GM19193 (cell line): ENCODE measurements around the gene NFASC.

ENCODE experiments used
- POLR2A ChIP-seq: IDR thresholded peaks from 4 replicates; pipeline ENCODE4 v1.6.1; 2011; ENCODE audit not compliant: insufficient read depth, insufficient read length; ENCODE audit errors: extremely low read depth

Gene NFASC

DNA sequence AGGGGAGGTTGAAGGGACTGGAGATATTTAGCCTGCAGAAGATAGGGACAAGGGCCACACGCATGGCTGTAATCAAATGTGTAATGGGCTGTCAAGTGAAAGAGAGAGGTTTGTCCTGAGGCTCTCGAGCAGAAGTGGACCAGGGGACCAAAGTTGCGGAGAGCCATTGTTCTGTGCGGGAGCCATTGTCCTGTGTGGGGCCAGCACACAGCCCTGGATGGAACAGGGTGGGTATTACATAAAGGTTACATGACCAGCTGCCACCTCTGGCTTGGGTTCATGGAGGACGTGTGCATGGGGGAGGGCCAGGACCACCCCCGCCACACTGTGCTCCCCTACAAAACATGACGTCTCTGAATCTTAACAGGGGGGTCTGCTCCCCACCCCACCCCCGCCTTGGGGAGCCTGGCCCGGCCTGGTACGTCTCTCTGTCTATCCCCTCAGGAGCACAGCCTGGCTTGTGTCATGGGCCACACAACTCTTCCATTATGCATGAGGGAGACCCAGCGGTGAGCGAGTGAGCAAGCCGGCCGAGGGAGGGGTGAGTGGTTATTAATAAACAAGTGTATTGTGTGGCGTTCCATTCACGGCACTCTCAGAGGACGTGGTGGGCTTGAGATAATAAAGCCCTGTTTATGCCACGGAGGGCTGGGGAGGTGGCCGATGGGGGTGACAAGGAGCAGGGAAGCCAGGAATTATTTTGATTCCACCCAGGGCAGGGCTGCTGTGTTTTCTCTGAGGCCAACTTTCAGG lies at the start of gene NFASC:
NFASC (plus strand) TSS at position 703 of the 753 bp plus-strand sequence. CDS start 73,454 bp downstream, outside the sequence.
- no peak for TF ChIP-seq POLR2A

DNA sequence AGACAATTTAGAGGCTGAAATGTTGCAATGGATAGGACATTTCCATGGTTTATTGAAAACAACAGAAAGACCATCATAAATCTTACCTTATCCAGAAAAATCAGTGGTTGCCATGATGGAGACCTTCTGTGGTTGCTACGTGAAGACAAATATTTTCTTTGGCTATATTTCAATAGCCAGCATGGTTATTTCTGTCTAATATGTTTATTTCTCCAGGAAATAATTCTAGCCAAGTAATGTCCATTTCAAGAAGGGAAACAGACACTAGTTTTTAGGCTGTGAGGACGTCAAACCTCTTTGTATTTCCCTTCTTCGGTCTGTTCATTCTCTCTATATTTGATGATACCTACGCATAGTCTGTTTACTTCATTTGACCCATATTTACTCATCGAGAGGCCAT lies 49.2 kb upstream of the NFASC start:
- TF ChIP-seq POLR2A, result no peak

DNA sequence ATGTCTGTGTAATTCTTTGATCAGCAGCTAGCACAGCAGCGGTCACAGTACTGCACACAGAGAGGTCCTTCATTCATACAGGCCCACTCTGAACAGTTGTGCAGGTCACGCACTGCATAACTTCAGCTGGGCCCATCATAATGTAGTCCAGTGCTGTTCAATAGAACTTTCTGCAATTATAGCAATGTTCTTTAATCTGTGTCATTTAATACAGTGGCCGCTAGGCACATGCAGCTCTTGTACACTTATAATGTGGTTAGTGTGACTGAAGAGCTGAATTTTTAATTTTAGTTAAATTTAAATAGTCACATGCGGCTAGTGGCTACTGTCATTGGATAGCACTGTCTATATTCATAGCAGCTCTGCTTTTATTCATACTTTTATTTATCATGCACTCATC lies 48.7 kb upstream of the NFASC start:
- TF ChIP-seq POLR2A, result no peak

DNA sequence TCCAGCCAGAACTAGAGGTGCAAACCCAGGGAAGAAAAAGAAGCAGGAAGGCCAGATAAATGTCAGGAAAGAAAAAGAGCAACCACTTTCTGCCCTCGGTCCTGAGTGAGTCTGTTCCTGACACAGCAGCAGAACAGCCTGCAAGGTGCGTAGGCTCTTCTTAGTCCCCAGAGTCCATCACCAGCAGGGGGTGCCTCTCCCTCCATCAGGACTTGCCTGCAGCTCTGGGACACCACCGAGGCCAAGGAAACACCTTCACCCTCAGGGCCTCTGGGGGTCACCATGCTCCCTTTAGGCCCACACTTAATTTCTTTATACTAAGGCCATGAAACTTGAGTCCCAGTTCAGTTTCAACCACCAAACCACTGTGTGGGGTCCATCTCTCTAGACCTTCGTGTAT lies 43.7 kb upstream of the NFASC start:
- no peak for TF ChIP-seq POLR2A

- TF ChIP-seq POLR2A, result no peak
Observed at GRCh38 chr1:204828352-204828850, 42.3 kb upstream of the NFASC start.

DNA sequence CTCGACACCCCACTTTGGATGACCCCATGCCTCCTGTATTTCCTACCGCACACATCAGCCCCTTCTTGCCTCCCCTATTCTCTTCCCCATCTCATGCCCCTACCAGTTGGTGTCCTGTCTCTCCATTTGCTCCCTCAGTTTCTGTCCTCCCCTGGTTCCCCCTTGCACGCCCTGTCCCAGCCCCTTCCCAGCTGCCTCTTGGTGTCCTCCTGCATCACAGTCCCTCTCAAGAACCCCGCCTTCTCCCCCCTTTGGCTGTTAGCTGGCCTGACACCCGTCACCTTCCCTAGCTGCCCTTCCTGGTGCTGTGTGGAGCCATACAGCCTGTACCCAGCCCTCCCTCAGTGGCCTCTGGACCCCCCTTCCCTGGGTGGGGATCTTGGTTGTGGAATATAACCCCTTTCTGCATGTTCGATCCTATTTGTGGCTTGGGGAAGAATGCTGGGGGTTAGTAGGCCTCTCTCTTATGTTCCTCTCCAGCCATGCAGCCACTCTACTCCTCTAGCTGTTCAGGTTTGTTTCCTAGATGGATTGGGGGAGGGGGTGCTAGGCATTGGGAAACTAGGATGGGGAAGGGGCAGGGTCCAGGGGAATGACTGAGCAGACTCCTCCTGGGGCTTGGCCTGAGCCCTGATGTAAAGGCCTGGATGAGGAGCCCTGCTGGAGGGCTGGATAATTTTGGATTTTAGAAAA lies 41.4 kb upstream of the NFASC start:
- no peak for TF ChIP-seq POLR2A

DNA sequence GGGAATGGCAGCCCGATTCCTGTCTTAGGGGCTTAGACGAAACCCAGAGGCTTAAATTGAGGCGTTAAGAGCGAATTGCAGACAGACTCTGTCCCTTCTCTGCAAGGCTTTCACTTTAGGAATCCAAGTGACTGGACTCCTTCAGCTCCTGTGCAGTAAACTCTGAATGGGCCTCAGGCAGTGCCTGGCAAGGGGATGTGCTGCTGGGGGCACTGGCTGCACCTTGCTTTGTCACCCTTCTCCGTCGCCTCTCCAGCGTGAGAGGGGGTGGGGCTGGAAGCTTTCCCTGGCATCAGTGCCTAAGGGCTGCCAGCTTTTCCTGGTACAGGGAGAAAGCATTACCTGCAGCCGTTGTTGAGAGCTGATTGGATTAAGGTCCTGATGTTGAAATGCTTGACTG lies 39.9 kb upstream of the NFASC start:
- TF ChIP-seq POLR2A, result no peak

- no peak for TF ChIP-seq POLR2A
Observed at GRCh38 chr1:204831186-204831585, 39.5 kb upstream of the NFASC start.

- TF ChIP-seq POLR2A, result no peak
Observed at GRCh38 chr1:204834336-204834735, 36.3 kb upstream of the NFASC start.

DNA sequence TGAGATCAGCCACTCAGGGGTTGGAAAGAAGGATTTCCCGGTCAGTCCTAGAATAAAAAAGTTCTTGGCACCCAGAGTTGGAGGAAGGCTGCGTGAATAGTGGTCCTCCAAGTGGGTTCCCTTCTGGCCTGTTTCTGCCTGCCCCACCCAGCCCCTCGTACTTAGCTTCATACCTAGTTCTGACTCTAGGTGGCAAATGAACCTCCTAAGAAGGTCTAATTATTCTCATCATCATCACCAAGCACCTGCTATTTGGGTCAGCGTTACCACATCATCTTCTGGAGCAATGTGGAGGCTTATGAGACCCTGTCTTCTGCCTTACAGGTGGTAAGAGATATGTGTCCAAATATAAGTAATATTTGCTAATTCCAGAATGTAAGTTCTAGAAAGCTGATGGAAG lies 35.9 kb upstream of the NFASC start:
- no peak for TF ChIP-seq POLR2A

DNA sequence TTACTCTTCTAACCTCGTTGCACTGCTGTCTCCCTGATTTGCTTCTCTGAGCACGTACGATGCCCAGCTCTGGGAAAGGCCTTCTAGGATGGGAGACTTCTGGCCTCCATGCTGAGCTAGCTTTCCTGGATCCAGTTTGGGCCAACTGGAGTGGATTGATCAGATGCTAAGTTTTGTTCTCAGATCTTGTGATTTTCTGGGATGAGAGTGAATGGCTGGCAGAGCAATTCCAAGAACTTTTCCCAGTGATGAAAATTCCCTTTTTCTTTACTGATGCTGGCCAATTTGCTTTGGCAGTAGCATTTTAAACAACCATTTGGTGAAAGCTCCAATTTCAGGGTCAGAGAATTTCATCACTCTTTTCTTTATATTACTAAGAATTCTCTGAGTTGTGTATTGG lies 34.9 kb upstream of the NFASC start:
- no peak for TF ChIP-seq POLR2A

DNA sequence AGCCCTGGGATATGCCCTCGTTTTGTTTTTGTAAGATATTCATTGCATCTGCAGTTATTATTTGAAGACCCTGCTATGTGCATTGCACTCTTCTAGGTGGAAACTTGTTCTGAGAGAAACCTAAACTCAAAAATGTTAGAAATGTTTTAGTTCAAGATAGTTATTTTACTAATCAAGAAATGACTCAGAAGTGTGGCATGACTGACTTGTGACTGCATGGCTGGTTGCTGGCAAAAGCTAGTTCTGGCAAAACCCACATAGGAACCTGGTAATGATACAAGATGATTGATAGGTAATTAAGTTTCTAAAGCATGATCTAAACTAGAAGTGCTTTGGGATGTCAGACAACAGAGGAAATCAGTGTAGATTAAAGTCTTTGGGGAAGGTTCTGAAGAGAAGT lies 33.8 kb upstream of the NFASC start:
- TF ChIP-seq POLR2A, result no peak

DNA sequence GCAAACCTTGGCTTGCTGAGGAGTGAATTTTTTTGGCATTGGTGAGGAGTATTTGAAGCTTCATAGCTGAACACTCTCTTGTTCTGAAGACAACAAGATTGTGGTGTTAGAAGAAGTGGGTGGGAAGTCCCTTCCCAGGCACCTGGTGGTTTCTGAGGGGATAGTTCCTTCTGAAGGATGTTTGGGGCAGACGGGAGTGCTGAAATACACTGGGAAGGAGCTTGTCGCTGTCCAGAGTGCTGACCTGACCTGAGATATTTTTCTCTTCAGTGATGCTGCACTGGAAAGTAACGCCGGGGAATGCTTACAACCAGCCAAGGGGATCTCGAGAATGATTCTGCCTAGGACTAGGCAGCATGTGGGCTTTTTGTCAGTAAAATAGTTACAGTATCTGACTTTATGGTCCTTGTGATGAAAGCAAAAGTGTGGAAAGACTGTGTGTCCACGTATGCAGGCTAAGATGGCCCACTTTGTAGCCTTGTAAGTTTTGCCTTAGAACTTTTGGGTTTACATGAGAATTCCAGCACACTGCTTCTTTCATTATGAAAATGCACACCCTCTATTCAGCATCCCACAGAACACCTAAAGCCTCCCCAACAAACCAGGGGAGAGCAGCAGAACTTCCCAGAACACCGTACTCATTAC lies 33.1 kb upstream of the NFASC start:
- TF ChIP-seq POLR2A, result no peak

- no peak for TF ChIP-seq POLR2A
Observed at GRCh38 chr1:204841316-204841715, 29.3 kb upstream of the NFASC start.

GRCh38 chr1:204841798-204842197 lies 28.9 kb upstream of the NFASC start:
- TF ChIP-seq POLR2A, result no peak

DNA sequence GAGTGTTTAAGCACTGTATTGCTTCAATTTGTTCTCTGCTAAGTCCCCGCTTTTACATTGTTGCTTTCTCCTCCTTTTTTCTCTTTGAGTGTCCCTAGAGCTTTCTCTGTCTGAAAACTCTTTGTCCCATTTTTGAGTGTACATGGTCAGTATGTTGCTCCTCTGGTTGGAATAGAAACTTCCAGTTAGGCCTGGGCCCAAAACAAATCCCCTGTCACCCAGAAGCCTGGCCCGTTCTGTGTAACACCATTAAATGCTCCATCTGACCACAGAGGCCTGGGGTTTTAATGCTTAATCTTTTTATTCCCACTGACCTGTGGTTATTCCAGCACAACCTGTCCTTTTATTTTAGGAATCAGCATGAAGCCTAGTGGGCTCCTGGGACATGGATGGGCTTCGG lies 28.3 kb upstream of the NFASC start:
- TF ChIP-seq POLR2A, result no peak
